CD1c-positive myeloid dendritic cell (primary cell): ENCODE data around the gene SULT1B1.

Experiments
- DNase-seq: peaks from one replicate; pipeline ENCODE4 v3.0.0-alpha.2; 2016; ENCODE audit errors: extremely low spot score

The SULT1B1 gene

DNA sequence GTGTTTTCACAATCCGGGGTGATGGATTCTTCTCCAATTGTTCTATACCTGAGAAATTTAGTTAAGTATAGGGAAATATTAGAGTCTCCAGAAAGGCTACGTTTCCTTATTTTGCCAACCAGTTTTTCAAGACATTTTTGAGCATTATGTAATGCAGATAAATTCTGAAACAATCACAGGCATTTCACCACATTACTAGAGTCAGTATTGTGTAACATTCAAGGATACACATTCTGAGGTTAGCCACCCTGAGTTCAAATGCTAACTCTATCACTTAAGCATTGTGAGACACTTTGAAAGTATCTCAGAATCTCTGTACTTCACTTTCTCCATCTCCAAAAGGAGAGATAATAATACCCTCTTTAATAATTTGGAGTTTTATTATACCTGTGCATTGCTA is 10.6 kb downstream of the SULT1B1 start:
- peak; percentile 64 for DNase-seq

DNA sequence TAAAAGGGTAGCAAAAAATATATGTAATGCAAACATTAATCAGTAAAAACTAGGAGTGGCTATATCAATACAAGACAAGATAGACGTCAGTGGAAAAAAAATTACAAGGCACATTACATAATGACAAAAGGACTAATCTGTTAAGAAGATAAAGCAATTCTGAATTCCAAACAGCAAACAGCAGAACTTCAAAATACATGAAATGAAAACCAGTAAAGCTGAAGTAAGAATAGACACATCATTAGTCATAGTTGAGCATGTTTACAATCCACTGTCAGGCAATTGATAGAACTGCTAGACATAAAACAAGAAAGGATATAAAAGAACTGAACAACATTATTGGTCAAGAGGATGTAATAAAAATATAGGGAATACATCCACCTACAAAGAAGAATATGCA is 12.2 kb downstream of the SULT1B1 start:
- no peak for DNase-seq

DNA sequence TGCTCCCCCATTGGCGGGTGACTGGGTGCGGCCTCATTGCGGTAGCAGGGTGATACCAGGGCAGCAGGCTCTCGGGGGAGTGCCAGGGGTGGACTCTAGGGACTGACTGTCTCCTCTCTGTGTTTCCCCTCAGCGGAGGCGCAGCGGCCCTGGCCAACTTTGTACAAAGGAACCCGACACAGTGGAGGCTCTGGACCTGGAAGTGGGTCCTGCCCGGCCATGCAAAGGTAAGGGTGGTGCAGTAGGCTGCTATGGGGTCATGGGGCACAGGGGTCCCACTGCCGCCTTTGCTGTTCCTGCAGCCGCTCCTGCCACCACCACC is 16.3 kb downstream of the SULT1B1 start:
- no peak for DNase-seq

DNA sequence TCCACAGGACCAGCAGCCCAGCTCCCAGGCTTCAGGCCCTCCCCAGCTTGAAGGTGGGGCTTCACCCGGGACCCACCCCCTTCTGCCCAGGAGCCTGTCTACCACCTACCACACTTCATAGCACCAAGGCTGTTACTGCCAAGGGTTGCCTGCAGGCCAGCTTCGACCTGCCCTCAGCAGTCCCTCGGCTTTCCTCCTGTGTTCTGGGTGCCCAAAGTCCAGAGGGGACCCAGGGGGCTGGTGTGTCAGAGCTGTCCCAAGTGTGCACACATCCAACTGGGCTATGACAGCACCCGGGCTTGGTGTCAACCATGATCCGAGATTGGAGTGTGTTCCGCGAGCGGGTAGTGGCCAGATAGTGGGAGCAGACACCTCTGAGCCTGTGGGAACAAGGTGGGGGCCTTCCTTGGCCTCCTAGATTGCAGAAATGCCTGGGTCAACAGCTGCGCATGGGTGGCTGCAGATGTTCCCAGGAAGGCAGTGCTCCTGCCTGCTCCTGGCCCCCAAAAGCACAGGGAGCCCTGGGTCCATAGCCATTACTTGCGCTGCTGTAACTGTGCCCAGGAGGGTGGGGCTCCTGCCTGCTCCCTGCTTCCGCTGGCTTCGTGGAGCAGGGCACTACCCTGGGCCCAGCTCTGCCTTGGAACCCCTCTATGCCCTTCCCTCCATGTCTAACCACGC is 16.8 kb downstream of the SULT1B1 start:
- no peak for DNase-seq

DNA sequence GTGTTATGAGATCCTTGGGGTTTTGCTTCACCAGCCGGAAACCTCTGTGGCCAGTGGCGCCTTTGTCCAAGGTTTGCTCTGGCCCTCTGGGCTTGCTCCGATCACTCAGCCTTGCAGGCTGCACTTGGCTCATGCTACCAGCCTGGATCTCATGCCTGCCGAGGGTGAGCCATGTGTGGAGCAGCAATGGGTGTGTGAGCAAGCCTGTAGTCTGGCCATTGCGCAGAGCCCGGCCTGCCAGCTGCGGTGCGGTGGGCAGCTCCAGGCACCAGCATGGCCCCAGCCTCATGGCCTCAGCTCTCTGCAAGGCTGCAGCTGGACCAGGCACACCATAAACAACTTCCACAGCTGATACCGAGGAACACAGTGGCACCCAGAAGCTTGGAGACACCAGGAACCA is 17.8 kb downstream of the SULT1B1 start:
- no peak for DNase-seq

DNA sequence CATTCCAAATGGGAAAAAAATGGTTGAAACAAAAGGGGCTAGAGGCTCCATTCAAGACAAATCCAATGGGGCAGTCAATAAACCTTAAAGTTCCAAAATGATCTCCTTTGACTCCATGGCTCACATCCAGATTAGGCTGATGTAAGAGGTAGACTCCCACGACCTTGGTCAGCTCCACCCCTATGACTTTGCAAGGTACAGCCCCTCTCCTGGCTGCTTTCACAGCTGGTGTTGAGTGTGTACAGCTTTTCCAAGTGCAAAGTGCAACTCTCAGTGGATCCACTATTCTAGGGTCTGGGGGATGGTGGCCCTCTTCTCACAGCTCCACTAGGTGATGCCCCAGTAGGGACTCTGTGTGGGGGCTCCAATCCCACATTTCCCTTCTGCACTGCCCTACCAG is 21.5 kb downstream of the SULT1B1 start:
- no peak for DNase-seq

DNA sequence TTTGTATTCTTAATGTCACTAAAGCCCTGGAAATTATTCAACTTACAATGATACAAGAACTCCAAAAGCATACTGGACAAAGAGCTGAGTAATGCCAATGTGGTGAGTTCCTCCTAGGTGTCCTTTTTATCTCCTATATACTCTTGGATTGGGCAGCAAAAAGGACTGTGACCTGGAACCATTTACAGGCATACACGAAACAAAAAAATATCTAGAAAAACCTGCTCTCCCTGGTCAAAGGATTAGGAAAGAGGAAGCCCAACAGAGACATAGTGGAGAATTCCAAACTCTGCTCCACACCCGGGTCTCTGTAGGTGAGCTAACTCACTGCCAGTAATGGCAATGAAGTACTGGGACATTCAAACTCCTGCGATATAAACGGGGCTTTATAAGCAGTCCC is 25.3 kb downstream of the SULT1B1 start:
- DNase-seq = no peak

DNA sequence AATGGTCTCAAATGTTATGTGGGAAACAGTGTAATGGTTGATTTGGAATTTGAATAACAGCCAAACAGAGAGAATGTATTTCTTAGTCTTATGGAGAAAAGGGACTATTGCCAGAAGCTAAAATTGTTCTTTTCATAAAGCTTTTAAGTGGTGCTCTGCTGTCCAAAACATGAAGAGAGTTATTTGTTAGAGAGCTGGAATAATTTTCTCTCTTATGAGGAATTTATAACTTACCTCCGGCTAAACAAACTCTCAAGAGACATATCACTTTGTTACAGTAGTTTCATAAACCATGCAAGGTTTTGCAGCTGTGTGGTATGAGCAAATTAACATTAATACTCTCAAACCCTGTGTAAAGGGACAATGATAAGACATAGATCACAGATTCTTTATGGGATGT is 28.6 kb downstream of the SULT1B1 start:
- no peak for DNase-seq

DNA sequence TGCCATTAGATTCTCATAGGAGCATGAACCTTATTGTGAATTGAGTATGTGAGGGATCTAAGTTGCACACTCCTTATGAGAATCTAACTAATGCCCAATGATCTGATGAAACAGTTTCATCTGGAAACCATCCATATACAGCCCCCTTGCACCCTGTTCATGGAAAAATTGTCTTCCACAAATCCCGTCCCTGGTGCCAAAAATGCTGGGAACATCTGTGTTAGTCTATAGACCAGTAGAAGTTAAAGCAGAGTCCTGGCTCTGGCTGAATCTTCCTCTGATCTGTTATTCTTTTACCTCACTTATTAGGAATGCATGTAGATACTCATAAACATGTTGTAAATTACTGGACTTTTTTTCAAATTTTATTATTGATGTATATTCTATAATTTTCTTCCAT is 29.2 kb downstream of the SULT1B1 start:
- no peak for DNase-seq

DNA sequence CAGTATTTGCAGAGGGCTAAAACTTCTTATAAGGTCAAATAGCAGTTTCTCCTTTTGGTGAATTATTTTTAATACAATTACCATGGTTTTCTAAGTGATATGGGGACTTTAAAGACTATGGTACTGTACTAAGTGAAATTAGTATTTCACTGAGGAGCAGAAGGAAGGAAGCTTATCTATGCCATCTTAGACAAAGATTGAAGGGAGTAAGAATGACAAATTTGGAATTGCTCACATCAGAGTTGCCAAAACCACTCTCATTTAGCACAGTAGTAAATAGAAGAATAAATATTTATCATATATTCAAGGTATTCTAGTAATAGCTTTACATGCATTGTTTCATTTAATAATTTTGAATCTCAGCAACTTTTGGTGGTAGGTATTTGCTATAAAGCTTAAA is 30.4 kb downstream of the SULT1B1 start:
- DNase-seq = no peak

DNA sequence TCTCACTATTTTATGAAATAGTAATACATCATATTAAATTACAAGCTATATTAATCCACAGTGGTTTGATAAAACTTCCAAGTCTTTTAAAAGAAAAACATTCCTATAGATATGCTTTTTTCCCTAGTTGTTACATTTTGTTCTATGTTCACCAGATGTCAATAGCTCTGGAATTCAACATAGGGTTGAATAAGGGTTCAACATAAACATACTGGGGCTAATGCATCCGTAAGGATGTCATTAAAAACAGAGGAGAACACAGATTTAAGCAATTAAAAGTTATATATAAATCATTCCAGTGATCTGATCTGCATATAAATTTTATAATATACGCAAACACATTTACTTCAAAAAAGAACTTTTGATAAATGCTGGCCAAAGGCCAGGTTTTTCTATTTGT is 32.5 kb downstream of the SULT1B1 start:
- DNase-seq = no peak

DNA sequence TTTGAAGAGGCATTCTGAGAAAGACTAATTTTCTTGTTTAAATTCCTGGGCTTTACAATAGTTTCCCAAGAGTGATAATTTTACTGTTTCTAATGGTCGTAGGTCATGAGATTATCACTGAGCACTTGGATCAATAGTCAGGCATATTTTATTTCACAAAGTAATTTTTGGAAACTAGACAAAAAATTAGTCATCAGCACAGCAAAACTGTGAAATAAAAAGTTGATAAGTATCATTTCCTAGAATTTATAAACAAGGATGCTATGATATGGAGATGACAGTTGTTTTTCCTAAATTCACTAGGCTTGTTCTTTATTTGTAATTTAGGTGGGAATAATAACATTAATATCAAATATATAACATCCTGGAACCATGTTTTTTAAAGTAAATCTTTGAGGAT is 33.0 kb downstream of the SULT1B1 start:
- DNase-seq = no peak

DNA sequence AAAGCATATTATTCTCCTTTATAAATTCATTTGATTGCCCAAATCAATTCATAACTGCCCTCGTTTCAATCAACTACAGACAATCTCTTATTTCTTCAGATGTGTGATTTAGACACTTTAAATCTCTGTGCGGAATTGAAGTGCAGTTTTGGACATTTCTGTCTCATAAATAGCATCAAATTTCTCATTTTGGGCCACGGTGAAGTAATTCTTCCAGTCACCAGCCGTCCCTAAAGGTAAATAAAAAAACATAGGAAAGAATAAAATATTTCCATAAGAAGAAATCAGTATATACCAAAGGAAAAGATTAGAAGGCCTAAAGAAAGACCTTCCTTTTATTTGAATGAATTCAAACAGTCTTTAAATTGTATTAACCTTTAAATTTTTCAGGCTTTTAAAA is 33.4 kb downstream of the SULT1B1 start:
- DNase-seq = no peak

DNA sequence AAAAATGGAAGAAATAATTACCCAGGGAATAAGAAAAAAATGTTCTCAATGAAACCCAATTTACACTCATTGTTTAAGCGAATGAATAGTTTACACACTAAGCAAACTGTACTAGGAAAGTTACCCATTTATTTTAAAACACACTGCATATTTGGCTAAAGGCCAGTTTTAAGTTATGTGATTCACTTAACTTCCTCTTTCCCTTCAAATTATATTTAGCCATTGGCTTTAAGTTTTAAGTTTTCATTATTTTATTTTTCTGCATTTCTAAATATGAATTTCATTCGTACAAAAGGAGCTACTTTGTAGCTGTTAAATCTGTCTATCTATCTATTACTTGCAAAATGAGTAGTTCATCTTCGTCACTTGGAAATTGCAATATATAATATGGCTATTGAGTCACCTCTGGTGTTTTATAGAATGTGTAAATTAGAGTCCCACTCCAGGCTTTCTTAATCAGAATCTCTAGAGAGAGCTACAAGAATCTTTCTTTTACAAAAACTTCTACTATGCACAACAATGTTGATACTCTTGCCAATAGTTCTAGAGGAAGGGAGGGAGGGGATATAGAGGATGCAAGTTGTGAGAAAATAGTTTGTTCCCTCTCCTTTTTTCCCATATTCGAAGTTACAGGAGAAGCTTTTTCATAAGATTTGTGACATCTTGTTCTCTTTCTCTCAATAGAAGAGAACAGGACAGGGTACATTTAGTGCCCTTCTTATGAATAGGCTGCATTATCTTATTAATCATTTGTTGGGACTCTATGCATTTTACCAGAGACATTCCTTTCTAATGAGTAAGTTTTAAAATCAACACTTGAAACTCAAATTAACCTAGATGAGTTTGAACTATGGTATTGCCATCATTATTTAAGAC is 41.8 kb downstream of the SULT1B1 start:
- DNase-seq = peak; percentile 64

DNA sequence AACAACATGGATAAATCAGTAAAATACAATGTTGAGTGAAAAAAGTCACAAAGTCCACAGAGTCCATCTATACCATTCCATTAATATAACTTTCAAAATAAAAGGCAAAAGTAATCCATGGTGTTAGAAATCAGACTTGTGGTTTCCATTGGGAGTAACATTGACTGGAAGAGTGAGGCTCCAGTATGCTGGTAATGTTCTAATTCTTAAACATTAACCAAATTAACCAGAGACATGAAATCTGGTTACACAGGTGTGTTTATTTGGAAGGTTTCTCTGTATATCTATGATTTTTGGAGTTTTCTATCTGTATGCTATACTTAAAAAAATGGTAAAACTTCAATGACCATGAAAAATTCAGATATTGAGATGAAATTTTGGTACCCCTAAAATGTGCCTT is 42.6 kb downstream of the SULT1B1 start:
- DNase-seq = no peak

DNA sequence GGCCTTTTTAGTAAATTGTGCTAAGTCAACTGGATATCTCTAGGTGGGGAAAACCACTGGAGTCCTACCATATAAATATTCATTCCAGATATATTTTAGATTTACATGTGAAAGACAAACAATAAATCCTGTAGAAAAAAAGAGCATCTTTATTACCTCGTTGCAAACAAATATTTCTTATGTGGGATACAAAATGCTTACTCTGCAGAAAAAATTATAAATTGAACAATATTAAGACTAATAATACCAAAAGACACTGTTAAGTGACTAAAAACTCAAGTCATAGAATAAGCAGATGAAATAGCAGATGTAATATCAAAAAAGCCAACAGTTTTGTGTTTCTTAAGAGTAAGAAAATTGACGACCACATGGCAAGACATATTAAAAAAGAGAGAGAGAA is 43.8 kb downstream of the SULT1B1 start:
- DNase-seq = no peak

DNA sequence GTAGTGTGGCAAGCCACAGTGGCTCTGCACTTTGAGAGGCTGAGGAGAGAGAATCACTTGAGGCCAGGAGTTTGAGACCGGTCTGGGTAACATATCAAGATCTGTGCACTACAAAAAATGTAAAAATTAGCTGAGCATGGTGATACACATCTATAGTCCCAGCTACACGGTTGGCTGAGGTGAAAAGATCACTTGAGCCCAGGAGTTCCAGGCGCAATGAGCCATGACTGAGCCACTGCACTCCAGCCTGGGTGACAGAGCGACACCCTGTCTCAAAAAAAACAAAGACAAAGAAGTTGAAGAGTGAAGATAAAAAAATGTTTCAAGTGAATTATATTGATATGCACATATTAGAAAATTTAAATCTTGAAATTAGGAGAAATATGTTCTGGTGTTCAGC is 46.3 kb downstream of the SULT1B1 start:
- no peak for DNase-seq

DNA sequence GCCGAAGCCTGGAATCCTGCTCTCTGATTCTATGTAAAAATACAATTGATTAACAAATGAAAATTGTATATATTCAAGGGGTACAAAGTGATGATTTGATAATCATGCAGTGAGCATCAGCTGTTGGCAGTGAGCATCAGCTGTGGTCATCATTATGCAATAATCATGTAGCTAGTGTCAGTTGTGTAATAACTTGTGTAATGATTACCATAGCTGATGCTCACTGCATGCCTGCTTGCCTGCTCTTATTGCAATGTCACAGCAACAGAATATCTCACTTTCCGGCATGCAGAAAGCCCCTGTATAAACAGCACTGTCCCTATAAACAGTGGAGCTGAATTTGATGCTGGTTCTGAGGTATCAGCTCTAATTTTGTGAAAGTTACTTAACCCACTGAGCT is 46.8 kb downstream of the SULT1B1 start:
- DNase-seq = peak; percentile 36

DNA sequence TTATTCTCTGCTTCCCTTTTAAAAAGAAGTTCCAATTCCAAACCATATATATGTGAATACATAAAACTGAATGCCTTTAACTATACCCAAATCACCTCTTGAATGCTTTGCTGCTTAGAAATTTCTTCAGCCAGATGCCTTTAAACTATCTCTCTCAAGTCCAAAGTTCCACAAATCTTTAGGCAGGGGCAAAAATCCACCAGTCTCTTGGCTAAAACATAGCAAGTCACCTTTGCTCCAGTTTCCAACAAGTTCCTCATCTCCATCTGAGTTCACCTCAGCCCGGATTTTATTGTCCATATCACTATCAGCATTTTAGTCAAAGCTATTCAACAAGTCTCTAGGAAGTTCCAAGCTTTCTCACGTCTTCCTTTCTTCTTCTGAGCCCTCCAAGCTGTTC is 49.8 kb downstream of the SULT1B1 start:
- DNase-seq = no peak

DNA sequence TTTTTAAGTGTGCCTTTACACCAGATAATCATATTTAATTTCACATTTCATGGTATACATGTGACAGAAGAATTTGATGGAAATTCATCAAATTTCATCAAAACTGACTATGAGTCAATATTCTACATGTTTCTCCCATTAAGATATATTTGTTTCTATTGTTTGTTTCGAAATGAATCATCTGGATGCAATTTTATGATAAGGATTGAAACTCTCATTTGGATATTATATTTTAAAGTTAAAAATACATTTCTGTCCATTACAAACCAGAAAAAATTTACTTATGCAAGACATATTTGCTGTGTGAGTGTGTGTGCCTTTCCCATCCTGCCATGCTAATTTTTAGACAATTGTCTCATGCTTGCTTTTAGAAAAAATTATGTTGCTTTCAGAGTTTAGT is 52.2 kb downstream of the SULT1B1 start:
- no peak for DNase-seq

DNA sequence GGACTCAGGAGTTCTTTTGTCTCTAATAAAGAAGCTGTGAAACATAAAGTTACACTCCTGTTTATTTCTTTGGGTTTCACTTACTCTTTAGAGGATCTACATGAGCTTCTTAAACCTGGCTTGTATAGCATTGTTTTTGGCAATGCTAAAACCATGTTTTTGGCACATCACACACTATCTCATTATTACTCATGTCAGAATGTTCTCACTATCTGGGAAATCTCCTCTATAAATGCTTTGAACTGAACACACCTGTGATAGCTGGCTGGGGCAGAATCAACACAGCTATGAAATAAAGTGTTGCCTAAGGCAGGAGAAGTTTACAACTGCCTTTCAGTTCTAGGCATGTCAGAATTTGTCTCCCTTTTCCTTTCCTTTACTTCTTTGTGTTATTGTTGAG is 52.6 kb downstream of the SULT1B1 start:
- no peak for DNase-seq

DNA sequence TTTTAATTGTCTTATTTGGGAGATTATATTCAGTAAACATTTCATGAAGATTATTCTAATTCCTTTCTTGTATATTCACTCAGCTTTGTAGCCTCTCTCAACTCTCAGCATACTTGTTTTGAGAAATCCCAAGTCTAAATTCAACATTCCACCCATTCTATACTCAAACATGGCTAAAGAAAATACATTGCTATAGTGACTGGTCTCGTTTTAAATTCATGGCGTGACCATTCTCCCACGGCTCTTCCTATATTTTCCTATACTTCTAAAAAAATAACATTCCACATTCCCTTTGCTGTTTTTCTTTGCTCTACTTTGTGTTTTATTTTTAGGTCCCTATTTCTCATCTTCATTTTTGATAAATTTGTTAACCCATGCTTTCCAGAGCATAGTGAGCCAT is 58.2 kb downstream of the SULT1B1 start:
- DNase-seq = no peak

DNA sequence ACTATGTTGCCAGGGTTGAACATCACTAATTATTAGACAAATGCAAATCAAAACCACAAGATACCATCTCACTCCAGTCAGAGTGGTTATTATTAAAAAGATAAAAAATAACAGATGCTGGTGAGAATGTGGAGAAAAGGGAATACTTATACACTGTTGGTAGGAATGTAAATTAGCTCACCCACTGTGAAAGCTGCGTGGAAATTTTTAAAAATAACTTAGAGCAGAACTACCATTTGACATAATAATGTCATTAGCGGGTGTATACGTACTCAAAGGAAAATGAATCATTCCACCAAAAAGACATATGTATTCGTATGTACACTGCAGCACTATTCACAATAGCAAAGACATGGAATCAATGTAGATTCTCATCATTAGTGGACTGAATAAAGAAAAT is 58.7 kb downstream of the SULT1B1 start:
- no peak for DNase-seq
